Skeletal muscle satellite cell (primary cell): Measurements from ENCODE around the gene ADA.
A peak's percentile ranks its signal among the peaks of the same experiment; 100 is the strongest.
"Not testable (repeated sequence)": the region's sequence is repeated elsewhere in the genome, so short reads cannot be mapped to it uniquely, and the experiment has no call there.

Experiments used
- H3K27me3 ChIP-seq: 2 replicates; pipeline ENCODE4 v1.7.0; 2013; ENCODE audit warnings: low read length; ENCODE audit not compliant: control insufficient read depth, insufficient read depth
- H3K36me3 ChIP-seq: 2 replicates; pipeline ENCODE4 v1.7.0; 2013; ENCODE audit warnings: mild to moderate bottlenecking, control low read depth, low read length; ENCODE audit not compliant: insufficient read depth
- H3K4me1 ChIP-seq: 2 replicates; pipeline ENCODE4 v1.7.0; 2013; ENCODE audit warnings: low read length; ENCODE audit not compliant: control insufficient read depth, insufficient read depth
- H3K4me2 ChIP-seq: 2 replicates; pipeline ENCODE4 v1.7.0; 2013; ENCODE audit warnings: mild to moderate bottlenecking, low read length
- H3K4me3 ChIP-seq: 2 replicates; pipeline ENCODE4 v1.7.0; 2013; ENCODE audit warnings: low read length
- H3K9ac ChIP-seq: 2 replicates; pipeline ENCODE4 v1.7.0; 2013; ENCODE audit warnings: mild to moderate bottlenecking, low read depth, low read length, moderate library complexity
- H3K9me3 ChIP-seq: replicated peaks from 2 replicates; pipeline ENCODE4 v1.7.0; 2013; ENCODE audit warnings: mild to moderate bottlenecking, control low read depth, low read length

The ADA gene

DNA sequence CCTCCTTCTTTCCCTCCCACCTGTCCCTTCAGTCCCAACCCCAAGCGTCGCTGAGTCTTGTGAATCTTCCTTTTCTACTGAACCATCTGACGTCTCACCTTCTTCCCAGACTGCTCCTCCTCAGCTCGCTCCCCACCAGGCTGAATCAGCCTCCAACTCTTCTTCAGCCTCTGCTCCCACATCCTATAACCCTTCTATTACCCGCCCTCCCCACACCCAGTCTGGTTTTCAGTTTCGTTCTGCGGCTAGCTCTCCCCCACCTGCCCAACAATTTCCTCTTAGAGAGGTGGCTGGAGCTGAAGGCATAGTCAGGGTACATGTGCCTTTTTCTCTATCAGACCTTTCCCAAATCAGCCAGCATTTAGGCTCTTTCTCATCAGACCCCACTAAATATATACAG lies 20.0 kb upstream of the ADA start:
- H3K36me3 ChIP-seq, H3K9me3 ChIP-seq, H3K27me3 ChIP-seq, H3K9ac ChIP-seq, H3K4me3 ChIP-seq: not testable (repeated sequence)
- Histone ChIP-seq H3K4me2 (peak overlapping the region; percentile 69), H3K4me1 (peaks cover 11% of the 10 kb centered on the region)

DNA sequence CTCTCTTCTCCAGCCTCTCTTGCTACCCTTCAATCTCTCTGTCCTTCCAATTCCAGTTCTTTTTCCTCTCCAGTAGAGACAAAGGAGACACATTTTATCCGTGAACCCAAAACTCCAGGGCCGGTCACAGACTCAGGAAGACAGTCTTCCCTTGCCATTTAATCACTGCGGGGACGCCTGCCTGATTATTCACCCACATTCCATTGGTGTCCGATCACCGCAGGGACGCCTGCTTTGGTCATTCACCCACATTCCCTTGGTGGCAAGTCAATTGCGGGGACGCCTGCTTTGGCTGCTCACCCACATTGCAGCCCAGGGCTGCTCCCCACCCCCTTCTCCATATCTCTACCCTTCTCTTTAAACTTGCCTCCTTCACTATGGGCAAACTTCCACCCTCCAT lies 19.4 kb upstream of the ADA start:
- Histone ChIP-seq H3K4me2 (peak overlapping the region; percentile 69), H3K4me1 (peaks cover 11% of the 10 kb centered on the region), H3K9ac (peak overlapping the region; percentile 50), H3K4me3 (peak overlapping the region; percentile 42)
- not testable (repeated sequence) for H3K36me3 ChIP-seq, H3K27me3 ChIP-seq, H3K9me3 ChIP-seq

DNA sequence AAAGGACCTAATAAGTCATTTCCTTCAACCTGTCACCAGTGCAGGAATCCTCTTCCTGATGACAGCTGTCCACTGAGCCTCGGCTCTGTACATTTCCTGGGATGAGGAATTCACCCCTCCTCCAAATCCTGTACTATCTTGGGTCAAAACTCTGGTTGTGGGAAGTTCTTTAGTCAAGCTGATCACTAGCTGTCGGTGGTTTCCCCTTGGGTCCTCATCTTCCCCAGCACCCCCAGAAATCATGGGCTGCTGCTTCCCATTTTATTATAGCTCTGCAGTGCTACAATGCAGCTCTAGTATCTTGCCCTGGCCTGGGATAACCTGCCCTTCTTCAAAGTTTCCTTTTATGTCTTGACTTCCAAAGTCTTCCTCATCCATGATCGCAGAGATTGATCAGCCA lies 14.6 kb upstream of the ADA start:
- H3K4me1 ChIP-seq, result peaks cover 6% of the 10 kb centered on the region
- H3K27me3 ChIP-seq, result peaks cover 23% of the 10 kb centered on the region
- H3K9ac ChIP-seq, result no peak overlapping the region
- no peak overlapping the region for H3K4me3 ChIP-seq
- H3K4me2 ChIP-seq, result no peak overlapping the region
- no peaks in the 10 kb centered on the region for H3K36me3 ChIP-seq
- no peaks in the 10 kb centered on the region for H3K9me3 ChIP-seq

DNA sequence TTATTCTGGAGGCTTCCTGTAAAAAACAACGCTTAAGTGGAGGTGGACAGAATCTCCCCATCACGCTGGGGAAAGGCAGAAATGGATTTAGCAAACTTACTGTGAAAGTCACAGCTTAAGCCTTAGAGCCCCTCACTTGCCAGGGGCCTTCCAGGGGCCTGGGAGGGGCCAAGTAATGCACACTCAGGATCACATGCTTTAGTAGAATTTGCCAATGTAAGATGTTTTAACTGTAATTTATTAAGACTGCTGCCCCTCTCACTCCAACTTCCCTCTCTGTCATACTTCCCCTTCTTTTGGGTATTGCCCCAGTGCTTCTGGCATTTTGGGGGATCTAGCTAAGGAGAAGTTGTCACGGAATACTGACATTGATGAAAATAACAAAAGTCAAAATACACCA lies 12.6 kb upstream of the ADA start:
- no peak overlapping the region for H3K4me2 ChIP-seq
- H3K4me1 ChIP-seq, result no peaks in the 10 kb centered on the region

DNA sequence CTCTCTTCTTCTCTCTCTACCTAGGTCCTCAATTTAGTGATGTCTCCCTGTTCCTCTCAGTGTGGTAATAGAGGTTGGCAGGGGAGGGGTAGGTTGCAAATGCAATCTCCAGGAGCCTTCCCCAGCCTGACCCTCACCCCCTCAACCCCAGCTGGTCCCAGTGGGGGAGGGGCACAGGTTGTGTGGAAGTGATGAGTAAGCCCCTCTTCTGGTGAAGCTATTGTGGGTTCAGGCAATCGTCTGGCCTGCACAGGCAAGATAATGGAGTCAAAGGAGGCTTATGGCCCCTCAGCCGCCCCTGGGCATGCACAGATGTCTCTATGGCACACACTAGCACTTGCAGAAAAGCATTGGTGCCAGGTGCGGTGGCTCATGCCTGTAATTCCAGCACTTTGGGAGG lies 10.8 kb upstream of the ADA start:
- Histone ChIP-seq H3K4me2 (no peak overlapping the region), H3K9ac (no peak overlapping the region), H3K9me3 (no peaks in the 10 kb centered on the region), H3K4me3 (no peak overlapping the region), H3K36me3 (no peaks in the 10 kb centered on the region), H3K27me3 (peaks cover 38% of the 10 kb centered on the region), H3K4me1 (no peaks in the 10 kb centered on the region)

More for the DNA sequence above, 12.6 kb upstream of the ADA start:
- Histone ChIP-seq H3K9ac (no peak overlapping the region), H3K4me3 (no peak overlapping the region), H3K9me3 (no peaks in the 10 kb centered on the region), H3K36me3 (no peaks in the 10 kb centered on the region), H3K27me3 (peaks cover 32% of the 10 kb centered on the region)

DNA sequence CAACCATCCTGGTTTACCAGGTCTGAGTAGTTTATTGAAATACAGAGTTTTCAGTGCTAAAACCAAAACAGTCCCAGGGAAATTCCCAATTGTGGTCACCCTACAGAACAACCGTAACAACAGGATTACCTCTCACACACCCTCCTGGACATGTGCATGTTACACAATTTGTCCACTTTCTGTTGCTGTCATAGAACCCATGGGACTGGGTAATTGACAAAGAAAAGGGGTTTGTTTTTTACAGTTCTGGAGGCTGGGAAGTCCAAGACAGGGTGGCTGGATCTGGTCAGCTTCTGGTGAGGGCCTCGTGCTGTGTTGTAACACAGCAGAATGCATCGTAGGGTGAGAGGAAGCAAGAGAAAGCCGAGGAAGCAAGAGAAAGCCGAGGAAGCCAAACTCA lies 9.1 kb upstream of the ADA start:
- Histone ChIP-seq H3K4me3 (no peak overlapping the region), H3K9me3 (no peaks in the 10 kb centered on the region), H3K4me1 (no peaks in the 10 kb centered on the region), H3K36me3 (no peaks in the 10 kb centered on the region), H3K27me3 (peaks cover 43% of the 10 kb centered on the region), H3K9ac (no peak overlapping the region), H3K4me2 (no peak overlapping the region)

DNA sequence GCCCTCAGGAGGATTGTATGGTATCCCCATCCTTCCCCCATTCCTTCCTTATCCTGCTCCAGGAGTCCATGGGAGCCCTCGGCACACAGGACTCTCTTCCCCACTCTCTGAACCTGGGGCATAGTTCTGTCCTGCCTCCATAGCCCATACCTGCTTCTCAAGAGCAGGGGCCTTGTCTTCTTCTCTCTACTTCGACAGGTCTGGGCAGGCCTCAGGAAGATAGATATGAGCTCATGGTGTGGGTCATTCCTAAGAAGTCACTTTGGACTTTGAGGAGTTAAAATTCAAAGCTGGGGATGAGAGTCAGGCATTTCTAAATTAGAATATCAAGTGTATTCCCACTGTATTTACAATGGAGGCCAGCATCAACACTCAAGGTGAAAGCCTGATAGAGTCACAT lies 8.4 kb upstream of the ADA start:
- Histone ChIP-seq H3K9me3 (no peaks in the 10 kb centered on the region), H3K4me1 (no peaks in the 10 kb centered on the region)

DNA sequence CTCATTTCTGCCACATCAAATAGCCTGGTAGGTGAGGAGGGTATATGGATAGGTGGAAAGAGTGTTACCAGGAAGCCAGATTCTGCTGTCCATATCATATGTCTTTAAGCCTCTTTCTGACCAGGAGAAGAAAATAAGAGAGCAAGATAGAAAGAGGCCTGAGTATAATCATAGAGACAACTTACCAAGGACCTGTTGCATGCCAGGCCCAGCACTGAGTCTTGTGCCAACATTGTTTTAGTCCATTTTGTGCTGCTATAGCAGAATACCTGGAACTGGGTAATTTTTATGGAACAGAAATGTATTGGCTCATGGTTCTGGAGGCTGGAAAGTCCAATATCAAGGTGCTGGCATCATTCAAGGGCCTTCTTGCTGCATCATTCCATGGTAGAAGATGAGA lies 7.3 kb upstream of the ADA start:
- Histone ChIP-seq H3K36me3 (no peaks in the 10 kb centered on the region), H3K4me3 (no peak overlapping the region), H3K4me2 (no peak overlapping the region), H3K9ac (no peak overlapping the region), H3K27me3 (peaks cover 51% of the 10 kb centered on the region), H3K4me1 (no peaks in the 10 kb centered on the region), H3K9me3 (no peaks in the 10 kb centered on the region)

More for the DNA sequence above, 8.4 kb upstream of the ADA start:
- Histone ChIP-seq H3K4me3 (no peak overlapping the region), H3K27me3 (peaks cover 48% of the 10 kb centered on the region), H3K9ac (no peak overlapping the region), H3K36me3 (no peaks in the 10 kb centered on the region), H3K4me2 (no peak overlapping the region)

DNA sequence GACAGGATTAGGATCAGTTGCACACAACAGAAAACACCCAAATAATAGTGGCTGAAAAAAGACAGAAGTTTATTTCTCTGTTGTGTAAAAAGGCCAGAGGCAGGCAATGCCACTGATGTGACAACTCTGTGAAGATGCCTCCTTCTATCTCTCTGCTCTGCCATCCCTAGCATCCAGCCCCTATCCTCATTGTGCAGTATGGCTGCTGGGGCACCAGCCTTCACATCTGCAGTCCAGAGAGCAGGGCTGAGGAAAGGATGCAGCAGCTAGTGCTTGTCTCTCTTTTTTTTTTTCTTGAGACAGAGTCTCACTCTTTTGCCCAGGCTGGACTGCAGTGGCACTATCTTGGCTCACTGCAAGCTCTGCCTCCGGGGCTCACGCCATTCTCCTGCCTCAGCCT lies 6.4 kb upstream of the ADA start:
- Histone ChIP-seq H3K27me3 (peaks cover 51% of the 10 kb centered on the region), H3K9me3 (no peaks in the 10 kb centered on the region)

DNA sequence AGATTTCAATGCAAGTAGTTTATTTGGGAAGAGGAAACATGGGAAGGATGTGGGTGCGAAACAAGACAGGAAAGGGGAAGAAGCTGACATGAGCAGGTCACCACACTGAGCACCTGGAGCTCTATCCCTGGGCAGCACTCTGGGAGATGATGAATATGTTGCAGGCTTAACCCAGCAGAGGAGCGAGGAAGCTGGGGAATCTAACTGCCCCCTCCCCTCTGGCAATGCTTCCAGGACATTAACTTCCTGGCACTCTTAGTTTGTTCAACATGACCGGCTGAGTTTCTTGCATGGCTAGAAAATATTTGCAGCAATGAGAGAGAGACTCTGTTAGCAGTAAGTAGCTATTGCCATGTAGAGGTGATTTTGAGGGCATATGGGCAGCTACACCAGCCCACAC lies 4.9 kb upstream of the ADA start:
- H3K9ac ChIP-seq, result no peak overlapping the region
- no peak overlapping the region for H3K4me3 ChIP-seq
- peaks cover 45% of the 10 kb centered on the region for H3K27me3 ChIP-seq
- no peaks in the 10 kb centered on the region for H3K9me3 ChIP-seq
- no peaks in the 10 kb centered on the region for H3K4me1 ChIP-seq
- no peak overlapping the region for H3K4me2 ChIP-seq
- H3K36me3 ChIP-seq, result no peaks in the 10 kb centered on the region

More for the DNA sequence above, 6.4 kb upstream of the ADA start:
- no peak overlapping the region for H3K4me3 ChIP-seq
- H3K36me3 ChIP-seq, result no peaks in the 10 kb centered on the region
- H3K4me1 ChIP-seq, result no peaks in the 10 kb centered on the region
- H3K4me2 ChIP-seq, result no peak overlapping the region
- no peak overlapping the region for H3K9ac ChIP-seq

DNA sequence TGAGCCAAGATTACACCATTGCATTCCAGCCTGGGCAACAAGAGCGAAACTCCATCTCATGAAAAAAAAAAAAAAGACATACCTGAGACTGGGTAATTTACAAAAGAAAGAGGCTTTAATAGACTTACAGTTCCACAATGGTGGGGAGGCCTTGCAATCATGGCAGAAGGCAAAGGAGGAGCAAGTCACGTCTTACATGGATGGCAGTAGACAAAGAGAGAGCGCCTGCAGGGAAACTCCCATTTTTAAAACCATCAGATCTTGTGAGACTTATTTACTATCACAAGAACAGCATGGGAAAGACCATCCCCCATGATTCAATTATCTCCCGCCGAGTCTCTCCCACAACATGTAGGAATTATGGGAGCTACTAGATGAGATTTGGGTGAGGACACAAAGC lies 2.7 kb upstream of the ADA start:
- H3K36me3 ChIP-seq, H3K4me1 ChIP-seq, H3K9ac ChIP-seq, H3K9me3 ChIP-seq, H3K4me2 ChIP-seq, H3K4me3 ChIP-seq: not testable (repeated sequence)
- peaks cover 36% of the 10 kb centered on the region for H3K27me3 ChIP-seq

DNA sequence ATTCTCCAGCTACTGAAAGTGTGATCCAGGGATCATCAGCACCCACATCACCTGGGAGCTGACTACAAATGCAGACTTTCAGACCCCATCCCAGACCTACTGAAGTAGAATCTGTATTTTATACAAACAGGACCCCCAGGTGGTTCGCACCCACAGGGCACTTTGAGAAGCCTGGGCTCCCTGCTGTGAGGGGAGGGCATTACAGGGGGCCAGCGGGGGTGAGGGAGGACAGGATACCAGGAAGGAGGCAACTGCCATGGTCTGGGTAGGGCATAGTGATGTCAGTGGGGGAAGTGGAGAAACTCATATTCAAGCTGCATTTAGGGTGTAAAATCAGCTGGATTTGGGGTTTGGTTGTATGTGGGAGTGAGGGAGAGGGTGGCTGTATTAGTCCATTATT lies 2.0 kb upstream of the ADA start:
- no peaks in the 10 kb centered on the region for H3K9me3 ChIP-seq
- no peak overlapping the region for H3K4me3 ChIP-seq
- peaks cover 36% of the 10 kb centered on the region for H3K27me3 ChIP-seq
- H3K36me3 ChIP-seq, result no peaks in the 10 kb centered on the region
- H3K4me1 ChIP-seq, result peaks cover 9% of the 10 kb centered on the region
- H3K9ac ChIP-seq, result no peak overlapping the region
- H3K4me2 ChIP-seq, result no peak overlapping the region

DNA sequence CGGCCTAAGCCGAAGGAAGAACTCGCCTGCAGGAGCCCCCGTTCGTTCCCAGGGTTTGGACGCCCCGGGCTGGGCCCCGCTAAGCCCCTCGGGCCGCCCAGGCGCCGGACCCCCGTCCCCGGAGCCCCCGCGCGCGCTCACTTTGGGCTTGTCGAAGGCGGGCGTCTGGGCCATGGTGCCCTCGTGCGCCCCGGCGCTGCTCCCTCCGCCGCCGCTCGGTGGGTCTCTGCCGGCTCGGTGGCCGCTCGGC lies 140 bp downstream of the ADA start:
- Histone ChIP-seq H3K4me2 (peak overlapping the region; percentile 99), H3K36me3 (no peaks in the 10 kb centered on the region), H3K9ac (peak overlapping the region; percentile 80), H3K9me3 (no peaks in the 10 kb centered on the region), H3K27me3 (peaks cover 24% of the 10 kb centered on the region), H3K4me3 (peak overlapping the region; percentile 84), H3K4me1 (peaks cover 14% of the 10 kb centered on the region)
